Kidney (tissue), 14 donors: ENCODE data around the gene GALNT18. TPM values are rescaled to one million over a fixed set of nuclear protein-coding genes. Genes with fewer than 3 reads are reported as not detected.

Experiments used
- DNase-seq, 5 donors: peaks; one replicate each; pipeline ENCODE4 v3.0.0-alpha.2; 2013 to 2020
- FAIRE-seq: peaks from 2 replicates; lab custom pipeline; 2012; peaks lifted over from hg19 to GRCh38; lab: Jason Lieb, UNC
- H3K27ac ChIP-seq, 2 donors: one replicate each; pipeline ENCODE4 v1.7.0; 2013; ENCODE audit warnings: low read depth in 2 of 2, low read length in 2 of 2, inconsistent platforms in 1 of 2
- H3K27me3 ChIP-seq: one replicate; pipeline ENCODE4 v1.7.1; 2013; ENCODE audit warnings: low read length, inconsistent platforms; ENCODE audit not compliant: control insufficient read depth, insufficient read depth
- H3K36me3 ChIP-seq, 3 donors: one replicate each; pipeline versions ENCODE4 v1.7.0 to v1.7.1; 2013; ENCODE audit warnings: low read length in 3 of 3, control low read depth in 1 of 3, inconsistent platforms in 1 of 3; ENCODE audit not compliant: insufficient read depth in 3 of 3, control insufficient read depth in 2 of 3
- H3K4me1 ChIP-seq, 3 donors: one replicate each; pipeline versions ENCODE4 v1.7.0 to v1.7.1; 2013; ENCODE audit warnings: low read length in 3 of 3, inconsistent platforms in 1 of 3, low read depth in 1 of 3; ENCODE audit not compliant: control insufficient read depth in 2 of 3, insufficient read depth in 2 of 3
- H3K4me3 ChIP-seq, 3 donors: one replicate each; pipeline versions ENCODE4 v1.7.0 to v1.8.1; 2013; ENCODE audit warnings: low read length in 3 of 3, control low read depth in 1 of 3, inconsistent platforms in 1 of 3
- H3K9ac ChIP-seq, 3 donors: one replicate each; pipeline versions ENCODE4 v1.7.0 to v1.7.1; 2013; ENCODE audit warnings: low read length in 3 of 3, control low read depth in 1 of 3, inconsistent platforms in 1 of 3
- H3K9me3 ChIP-seq, 3 donors: one replicate each; pipeline versions ENCODE4 v1.7.0 to v1.7.1; 2013; ENCODE audit warnings: low read length in 3 of 3, control low read depth in 1 of 3, inconsistent platforms in 1 of 3; ENCODE audit not compliant: control insufficient read depth in 2 of 3, insufficient read depth in 1 of 3
- CTCF ChIP-seq: IDR thresholded peaks from 3 replicates; pipeline ENCODE4 v1.5.1; 2012; ENCODE audit warnings: mild to moderate bottlenecking, moderate library complexity, borderline replicate concordance; ENCODE audit not compliant: insufficient read depth; ENCODE audit errors: extremely low read depth
- intact Hi-C: fragments of 100-400 bp; cut with DNase I; formaldehyde crosslinking; loops from one replicate; pipeline ENCODE4 v1.11.1; 2022
- polyA plus RNA-seq: library from polyadenylated mRNA; stranded (reverse); fragments of 350-450 nt; fragmentation: Illumina TruSeq; extraction: RNeasy Lipid Tissue Mini Kit (QIAGEN cat#74804); gene quantifications from one replicate; pipeline ENCODE4 v1.2.3, GENCODE V29; 2014; ENCODE audit warnings: low read depth, low replicate concordance; ENCODE audit not compliant: insufficient read depth
- total RNA-seq: library from RNA; stranded (reverse); fragmentation: NEBNext Ultra II Directional; extraction: Animal tissue kit (Norgen Biotek cat#: 25700); gene quantifications from one replicate; pipeline ENCODE4 v1.2.1, GENCODE V29; 2021
- donor health status: control.
- donor health status: control.
- donor health status: control.
- donor health status: control.
- donor health status: control.
- donor health status: DM: yes; HTN: yes; CAD: no.
- donor health status: Normal renal cell carcinoma (clear cell type).

The GALNT18 gene
- total and polyA plus RNA-seq, 2 donors from 2014 or later, result 27.2 to 42.1 TPM

DNA sequence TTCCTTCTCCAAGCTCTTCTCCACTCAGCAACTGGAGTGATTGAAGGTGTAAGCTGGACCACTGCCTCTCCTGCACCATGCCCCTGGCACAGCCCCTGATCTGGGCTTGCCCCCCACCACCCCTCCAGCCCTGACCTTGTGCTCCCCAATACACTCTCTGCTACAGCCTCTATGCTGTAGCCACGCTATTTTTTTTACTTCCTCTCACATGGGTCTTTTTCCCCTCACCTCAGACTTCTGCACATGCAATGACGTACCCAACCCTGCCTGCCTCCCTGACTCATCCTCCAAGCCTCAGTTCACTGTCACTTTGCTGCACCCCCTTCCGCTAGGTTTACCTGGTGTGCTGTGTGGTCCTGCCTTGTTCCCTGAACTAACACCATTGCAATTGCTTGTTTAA lies 277.8 kb downstream of the GALNT18 start:
- no peak for TF ChIP-seq CTCF

GRCh38 chr11:11338304-11338703 lies 283.5 kb downstream of the GALNT18 start:
- TF ChIP-seq CTCF, result no peak
- Histone ChIP-seq H3K27ac (no peak overlapping the region), H3K27me3 (no peaks in the 10 kb centered on the region), H3K9ac (no peak overlapping the region), H3K9me3 (no peaks in the 10 kb centered on the region), H3K36me3 (peaks cover 0 to 18% (median 2%) of the 10 kb centered on the region in 3 donors), H3K4me1 (no peaks in the 10 kb centered on the region), H3K4me3 (no peak overlapping the region)
- DNase-seq (no peak), FAIRE-seq (no peak)
- intact Hi-C loops, result no loop called here

More for the DNA sequence above, 277.8 kb downstream of the GALNT18 start:
- intact Hi-C loops, result no loop called here
- Histone ChIP-seq H3K27ac (no peak overlapping the region), H3K4me1 (peaks cover 4 to 10% (median 4%) of the 10 kb centered on the region in 3 donors), H3K9ac (no peak overlapping the region), H3K27me3 (no peaks in the 10 kb centered on the region), H3K9me3 (no peaks in the 10 kb centered on the region), H3K4me3 (no peak overlapping the region), H3K36me3 (peaks cover 0 to 6% (median 0%) of the 10 kb centered on the region in 3 donors)
- FAIRE-seq, result no peak
- no peak for DNase-seq

DNA sequence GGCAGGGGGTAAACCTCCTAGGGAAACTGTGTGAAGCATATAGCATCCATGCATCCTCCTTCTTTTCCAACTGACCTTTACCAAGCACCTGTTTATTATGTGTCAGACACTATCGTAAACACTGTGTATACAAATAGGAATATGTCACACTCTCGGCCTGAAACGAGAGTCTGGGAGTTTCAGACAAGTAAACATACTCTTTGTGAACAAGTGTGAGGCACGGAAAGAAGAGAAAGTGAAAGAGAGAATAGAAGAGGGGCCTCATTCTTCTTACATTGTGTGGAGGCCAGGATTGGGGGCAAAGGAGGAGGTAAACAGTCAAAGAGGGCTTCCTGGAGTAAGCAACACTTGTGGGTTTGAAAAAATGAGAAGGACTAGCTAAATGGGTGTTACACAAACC lies 285.1 kb downstream of the GALNT18 start:
- DNase-seq (no peak), FAIRE-seq (no peak)
- TF ChIP-seq CTCF, result no peak
- peaks cover 0 to 26% (median 2%) of the 10 kb centered on the region in 3 donors for H3K36me3 ChIP-seq
- H3K9ac ChIP-seq, result no peak overlapping the region
- no peak overlapping the region for H3K27ac ChIP-seq
- no peak overlapping the region for H3K4me3 ChIP-seq
- H3K9me3 ChIP-seq, result no peaks in the 10 kb centered on the region
- H3K27me3 ChIP-seq, result no peaks in the 10 kb centered on the region
- intact Hi-C loops, result no loop called here
- no peaks in the 10 kb centered on the region for H3K4me1 ChIP-seq

DNA sequence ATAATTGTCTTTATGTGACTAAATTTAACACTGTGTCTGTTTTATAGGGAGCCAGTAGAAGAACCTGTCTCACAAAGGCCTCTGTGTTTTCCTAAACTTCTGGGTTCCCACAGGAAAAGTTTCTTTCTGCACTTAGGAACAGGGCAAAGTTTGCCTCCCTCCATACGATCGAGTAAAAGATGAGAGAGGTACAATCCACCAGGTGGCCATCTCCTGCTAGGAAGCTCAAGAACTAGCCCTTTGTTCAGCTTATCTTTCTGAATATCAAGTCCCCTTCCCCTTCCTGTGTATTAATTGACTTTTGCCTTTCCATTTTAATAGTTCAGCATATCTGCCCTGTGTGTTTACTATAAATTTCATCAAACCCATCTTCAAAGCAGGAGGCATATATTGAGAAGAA lies 286.8 kb downstream of the GALNT18 start:
- DNase-seq, result no peak
- H3K36me3 ChIP-seq, result peaks cover 0 to 21% (median 2%) of the 10 kb centered on the region in 3 donors
- intact Hi-C loops, result no loop called here
- H3K4me3 ChIP-seq, result no peak overlapping the region
- no peak overlapping the region for H3K27ac ChIP-seq
- no peaks in the 10 kb centered on the region for H3K9me3 ChIP-seq
- H3K27me3 ChIP-seq, result no peaks in the 10 kb centered on the region
- TF ChIP-seq CTCF, result no peak
- H3K9ac ChIP-seq, result no peak overlapping the region
- no peaks in the 10 kb centered on the region for H3K4me1 ChIP-seq
- no peak for FAIRE-seq
